MCF 10A (cell line): ENCODE measurements around the gene SMAD3. TPM values are rescaled to one million over a fixed set of nuclear protein-coding genes. Genes with fewer than 3 reads are reported as not detected.
"Not testable (repeated sequence)": the region's sequence is repeated elsewhere in the genome, so short reads cannot be mapped to it uniquely, and the experiment has no call there.

ENCODE experiments used
- BruUV-seq: library from RNA; stranded (reverse); fragments of 400-500 nt; replicated peaks from 2 replicates; lab custom pipeline; 2021; lab: Mats Ljungman, UMichigan
- CTCF ChIA-PET: fragments of 300-600 bp; sonication (Branson Sonifier 250); formaldehyde crosslinking; extraction: SDS; loops from one replicate; lab custom pipeline; 2021; ENCODE audit warnings: antibody characterized with exemption, inconsistent platforms; lab: Yijun Ruan, JAX
- POLR2A ChIA-PET: fragments of 300-600, 350-650 bp; sonication (Branson Sonifier 250); formaldehyde crosslinking; extraction: SDS; loops from one replicate; lab custom pipeline; 2020; ENCODE audit warnings: antibody characterized with exemption, inconsistent platforms; lab: Yijun Ruan, JAX
- DNase-seq: peaks from one replicate; pipeline ENCODE4 v3.0.0-alpha.2; 2018; ENCODE audit not compliant: unreplicated experiment
- H3K27ac Mint-ChIP-seq: one replicate; pipeline ENCODE4 v1.8.0; 2022; ENCODE audit warnings: mild to moderate bottlenecking, low read depth, mixed read lengths; ENCODE audit not compliant: unreplicated experiment
- H3K27me3 Mint-ChIP-seq: one replicate; pipeline ENCODE4 v1.8.0; 2022; ENCODE audit warnings: mixed read lengths; ENCODE audit not compliant: insufficient read depth, unreplicated experiment
- H3K36me3 Mint-ChIP-seq: one replicate; pipeline ENCODE4 v1.8.0; 2022; ENCODE audit warnings: mild to moderate bottlenecking, moderate library complexity, mixed read lengths; ENCODE audit not compliant: insufficient read depth, unreplicated experiment
- H3K4me1 Mint-ChIP-seq: one replicate; pipeline ENCODE4 v1.8.0; 2022; ENCODE audit warnings: mixed read lengths; ENCODE audit not compliant: insufficient read depth, unreplicated experiment
- H3K4me3 Mint-ChIP-seq: one replicate; pipeline ENCODE4 v1.8.0; 2022; ENCODE audit warnings: mild to moderate bottlenecking, moderate library complexity, mixed read lengths; ENCODE audit not compliant: unreplicated experiment
- H3K9me3 Mint-ChIP-seq: one replicate; pipeline ENCODE4 v1.8.0; 2022; ENCODE audit warnings: mixed read lengths; ENCODE audit not compliant: unreplicated experiment
- intact Hi-C: fragments of 100-400 bp; cut with micrococcal nuclease; formaldehyde crosslinking; loops from 2 replicates; pipeline ENCODE4 v1.14.1; 2022
- total RNA-seq: library from RNA; stranded (reverse); gene quantifications from 2 replicates; pipeline ENCODE4 v1.2.3, GENCODE V29; 2022
- TF ChIP-seq, protein P1 (sequence below): fragments of 200-600 bp; IDR thresholded peaks from one replicate; pipeline ENCODE4 v1.8.0; 2022; ENCODE audit warnings: antibody characterized with exemption, mild to moderate bottlenecking; ENCODE audit not compliant: unreplicated experiment

SMAD3 gene
- total RNA-seq, 1 experiment from 2014 or later: 19.9 TPM

- Mint-ChIP-seq H3K27ac (no peak overlapping the region), H3K36me3 (peaks cover 3% of the 10 kb centered on the region), H3K4me1 (peaks cover 49% of the 10 kb centered on the region), H3K9me3 (no peaks in the 10 kb centered on the region), H3K4me3 (no peak overlapping the region), H3K27me3 (no peaks in the 10 kb centered on the region)
- ChIA-PET POLR2A (interaction anchor here (0.6 to 1.4 kb wide), 5 partner anchors 17 to 53 kb away, joined by 3 to 5 read pairs (median 3); no protein-coding TSS in a partner anchor), CTCF (interaction anchor here (0.6 to 0.9 kb wide), 6 partner anchors 25 to 233 kb away, joined by 3 to 4 read pairs (median 3); no protein-coding TSS in a partner anchor)
- TF ChIP-seq, protein P1, sequence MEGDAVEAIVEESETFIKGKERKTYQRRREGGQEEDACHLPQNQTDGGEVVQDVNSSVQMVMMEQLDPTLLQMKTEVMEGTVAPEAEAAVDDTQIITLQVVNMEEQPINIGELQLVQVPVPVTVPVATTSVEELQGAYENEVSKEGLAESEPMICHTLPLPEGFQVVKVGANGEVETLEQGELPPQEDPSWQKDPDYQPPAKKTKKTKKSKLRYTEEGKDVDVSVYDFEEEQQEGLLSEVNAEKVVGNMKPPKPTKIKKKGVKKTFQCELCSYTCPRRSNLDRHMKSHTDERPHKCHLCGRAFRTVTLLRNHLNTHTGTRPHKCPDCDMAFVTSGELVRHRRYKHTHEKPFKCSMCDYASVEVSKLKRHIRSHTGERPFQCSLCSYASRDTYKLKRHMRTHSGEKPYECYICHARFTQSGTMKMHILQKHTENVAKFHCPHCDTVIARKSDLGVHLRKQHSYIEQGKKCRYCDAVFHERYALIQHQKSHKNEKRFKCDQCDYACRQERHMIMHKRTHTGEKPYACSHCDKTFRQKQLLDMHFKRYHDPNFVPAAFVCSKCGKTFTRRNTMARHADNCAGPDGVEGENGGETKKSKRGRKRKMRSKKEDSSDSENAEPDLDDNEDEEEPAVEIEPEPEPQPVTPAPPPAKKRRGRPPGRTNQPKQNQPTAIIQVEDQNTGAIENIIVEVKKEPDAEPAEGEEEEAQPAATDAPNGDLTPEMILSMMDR: no peak
- intact Hi-C loops: no loop called here
- BruUV-seq: no TSS peak
- no peak for DNase-seq
Measured at GRCh38 chr15:67070892-67071664, 5.7 kb downstream of the SMAD3 start.

DNA sequence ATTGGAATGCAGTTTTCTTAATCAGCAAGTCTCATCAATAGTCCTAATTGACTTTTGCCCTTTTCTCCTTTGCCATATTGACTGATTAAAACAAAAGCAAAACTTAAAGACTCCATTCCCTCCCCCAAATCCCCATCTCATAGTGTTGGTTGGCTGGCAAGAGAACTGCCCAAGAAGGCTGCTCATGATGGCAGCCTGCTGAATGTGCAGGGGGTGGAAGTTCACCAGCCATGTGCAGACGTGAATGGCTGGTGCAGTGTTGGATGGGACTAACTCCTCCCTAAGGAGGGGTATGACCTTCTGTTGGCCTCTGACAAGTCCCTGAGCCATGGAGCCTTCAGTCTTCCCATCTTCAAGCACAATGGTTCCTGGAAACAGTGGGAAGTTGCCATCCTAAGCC, 7.0 kb downstream of the SMAD3 start:
- POLR2A ChIA-PET: interaction anchor here (1.0 to 1.2 kb wide), 2 partner anchors 9 to 26 kb away, joined by 3 read pairs; no protein-coding TSS in a partner anchor
- Mint-ChIP-seq H3K27ac (no peak overlapping the region), H3K36me3 (no peaks in the 10 kb centered on the region), H3K9me3 (no peaks in the 10 kb centered on the region), H3K4me3 (no peak overlapping the region), H3K4me1 (peaks cover 53% of the 10 kb centered on the region), H3K27me3 (no peaks in the 10 kb centered on the region)
- BruUV-seq: no TSS peak
- CTCF ChIA-PET: interaction anchor here (0.9 kb wide), 1 partner anchor 232 kb away, joined by 4 read pairs; no protein-coding TSS in a partner anchor
- no peak for DNase-seq
- TF ChIP-seq, protein P1: no peak
- intact Hi-C loops: no loop called here

- POLR2A ChIA-PET: no interaction called here
- Mint-ChIP-seq H3K27ac (no peak overlapping the region), H3K4me3 (no peak overlapping the region), H3K27me3 (no peaks in the 10 kb centered on the region), H3K9me3 (no peaks in the 10 kb centered on the region), H3K36me3 (no peaks in the 10 kb centered on the region), H3K4me1 (peaks cover 52% of the 10 kb centered on the region)
- intact Hi-C loops: no loop called here
- CTCF ChIA-PET: interaction anchor here (0.6 kb wide), 1 partner anchor 16 kb away, joined by 3 read pairs; no protein-coding TSS in a partner anchor
- no TSS peak for BruUV-seq
- DNase-seq: no peak
- TF ChIP-seq, protein P1: no peak
Measured at GRCh38 chr15:67072958-67073357, 7.6 kb downstream of the SMAD3 start.

- DNase-seq: no peak
- intact Hi-C loops: no loop called here
- POLR2A ChIA-PET: interaction anchor here (0.6 to 1.4 kb wide), 4 partner anchors 9 to 50 kb away, joined by 3 to 5 read pairs (median 3); partner anchors contain the start of gene SMAD3
- H3K4me1 Mint-ChIP-seq: peaks cover 39% of the 10 kb centered on the region
- no peaks in the 10 kb centered on the region for H3K9me3 Mint-ChIP-seq
- H3K4me3 Mint-ChIP-seq: no peak overlapping the region
- CTCF ChIA-PET: interaction anchor here (0.6 kb wide), 1 partner anchor 339 kb away, joined by 3 read pairs; no protein-coding TSS in a partner anchor
- H3K27ac Mint-ChIP-seq: peak overlapping the region; percentile 75
- H3K27me3 Mint-ChIP-seq: no peaks in the 10 kb centered on the region
- no peaks in the 10 kb centered on the region for H3K36me3 Mint-ChIP-seq
- TF ChIP-seq, protein P1: no peak
- BruUV-seq: no TSS peak
Measured at GRCh38 chr15:67074886-67075229, 9.5 kb downstream of the SMAD3 start.

GRCh38 chr15:67075555-67076135, 10.2 kb downstream of the SMAD3 start:
- DNase-seq, intact Hi-C loops: not testable (repeated sequence)

More at GRCh38 chr15:67075555-67076135, 10.2 kb downstream of the SMAD3 start:
- H3K9me3 Mint-ChIP-seq, H3K27me3 Mint-ChIP-seq, BruUV-seq, H3K36me3 Mint-ChIP-seq, H3K4me3 Mint-ChIP-seq: not testable (repeated sequence)
- Mint-ChIP-seq H3K27ac (peak overlapping the region; percentile 75), H3K4me1 (peaks cover 42% of the 10 kb centered on the region)
- POLR2A ChIA-PET: interaction anchor here (0.7 to 1.6 kb wide), 6 partner anchors 8 to 88 kb away, joined by 3 to 5 read pairs (median 4); partner anchors contain the start of gene SMAD3
- CTCF ChIA-PET: interaction anchor here (0.7 kb wide), 1 partner anchor 140 kb away, joined by 3 read pairs; no protein-coding TSS in a partner anchor
